GM12878 (cell line): ENCODE data around the gene RAC3.

Source experiments
- POLR2AphosphoS5 ChIP-seq: IDR thresholded peaks from 2 replicates; pipeline ENCODE4 v1.6.1; 2011; ENCODE audit warnings: mild to moderate bottlenecking, low read length, inconsistent platforms
- TF ChIP-seq, protein P1 (sequence below), 3 experiments: IDR thresholded peaks in 2 of 3; conservative IDR thresholded peaks in 1 of 3; 2 replicates each; pipeline ENCODE4 v1.5.1; 2011; ENCODE audit warnings: low read depth in 3 of 3, low read length in 3 of 3, mild to moderate bottlenecking in 3 of 3, control low read depth in 2 of 3, moderate library complexity in 2 of 3, inconsistent platforms in 1 of 3, mixed read lengths in 1 of 3; ENCODE audit not compliant: control insufficient read depth in 2 of 3, insufficient read depth in 1 of 3; ENCODE audit errors: extremely low read depth in 1 of 3

DNA sequence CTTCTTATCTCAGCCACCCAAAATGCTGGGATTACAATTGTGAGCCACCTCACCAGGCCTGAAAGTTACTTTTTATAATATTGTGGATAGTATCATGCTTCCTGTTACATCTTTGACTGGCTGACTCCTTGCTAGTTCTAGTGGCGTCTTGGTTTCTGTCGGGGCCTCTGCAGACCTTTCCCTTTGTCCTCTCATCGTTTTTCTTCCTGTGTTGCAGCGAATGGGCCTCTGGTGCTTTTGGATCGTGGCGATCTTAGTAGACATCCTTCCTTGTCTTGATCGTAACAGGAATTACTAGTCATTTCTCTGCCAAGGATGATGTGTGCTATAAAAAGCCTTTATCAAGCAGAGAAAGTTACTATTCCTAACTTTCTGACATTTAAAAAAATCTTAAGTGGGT is 33.3 kb upstream of the RAC3 start:
- no peak for TF ChIP-seq POLR2AphosphoS5
- TF ChIP-seq, protein P1, sequence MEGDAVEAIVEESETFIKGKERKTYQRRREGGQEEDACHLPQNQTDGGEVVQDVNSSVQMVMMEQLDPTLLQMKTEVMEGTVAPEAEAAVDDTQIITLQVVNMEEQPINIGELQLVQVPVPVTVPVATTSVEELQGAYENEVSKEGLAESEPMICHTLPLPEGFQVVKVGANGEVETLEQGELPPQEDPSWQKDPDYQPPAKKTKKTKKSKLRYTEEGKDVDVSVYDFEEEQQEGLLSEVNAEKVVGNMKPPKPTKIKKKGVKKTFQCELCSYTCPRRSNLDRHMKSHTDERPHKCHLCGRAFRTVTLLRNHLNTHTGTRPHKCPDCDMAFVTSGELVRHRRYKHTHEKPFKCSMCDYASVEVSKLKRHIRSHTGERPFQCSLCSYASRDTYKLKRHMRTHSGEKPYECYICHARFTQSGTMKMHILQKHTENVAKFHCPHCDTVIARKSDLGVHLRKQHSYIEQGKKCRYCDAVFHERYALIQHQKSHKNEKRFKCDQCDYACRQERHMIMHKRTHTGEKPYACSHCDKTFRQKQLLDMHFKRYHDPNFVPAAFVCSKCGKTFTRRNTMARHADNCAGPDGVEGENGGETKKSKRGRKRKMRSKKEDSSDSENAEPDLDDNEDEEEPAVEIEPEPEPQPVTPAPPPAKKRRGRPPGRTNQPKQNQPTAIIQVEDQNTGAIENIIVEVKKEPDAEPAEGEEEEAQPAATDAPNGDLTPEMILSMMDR (IDR thresholded peaks at IDR 0.05 in 2 of 3, conservative IDR thresholded peaks at IDR 0.05 in 1 of 3; ENCODE audit: control insufficient read depth in 2 of 3, extremely low read depth in 1 of 3, insufficient read depth in 1 of 3, low read depth in 3 of 3, low read length in 3 of 3) = no peak
